Measurements from ENCODE around the gene TUFM.
"Not testable (repeated sequence)": the region's sequence is repeated elsewhere in the genome, so short reads cannot be mapped to it uniquely, and the experiment has no call there.

TUFM gene

DNA sequence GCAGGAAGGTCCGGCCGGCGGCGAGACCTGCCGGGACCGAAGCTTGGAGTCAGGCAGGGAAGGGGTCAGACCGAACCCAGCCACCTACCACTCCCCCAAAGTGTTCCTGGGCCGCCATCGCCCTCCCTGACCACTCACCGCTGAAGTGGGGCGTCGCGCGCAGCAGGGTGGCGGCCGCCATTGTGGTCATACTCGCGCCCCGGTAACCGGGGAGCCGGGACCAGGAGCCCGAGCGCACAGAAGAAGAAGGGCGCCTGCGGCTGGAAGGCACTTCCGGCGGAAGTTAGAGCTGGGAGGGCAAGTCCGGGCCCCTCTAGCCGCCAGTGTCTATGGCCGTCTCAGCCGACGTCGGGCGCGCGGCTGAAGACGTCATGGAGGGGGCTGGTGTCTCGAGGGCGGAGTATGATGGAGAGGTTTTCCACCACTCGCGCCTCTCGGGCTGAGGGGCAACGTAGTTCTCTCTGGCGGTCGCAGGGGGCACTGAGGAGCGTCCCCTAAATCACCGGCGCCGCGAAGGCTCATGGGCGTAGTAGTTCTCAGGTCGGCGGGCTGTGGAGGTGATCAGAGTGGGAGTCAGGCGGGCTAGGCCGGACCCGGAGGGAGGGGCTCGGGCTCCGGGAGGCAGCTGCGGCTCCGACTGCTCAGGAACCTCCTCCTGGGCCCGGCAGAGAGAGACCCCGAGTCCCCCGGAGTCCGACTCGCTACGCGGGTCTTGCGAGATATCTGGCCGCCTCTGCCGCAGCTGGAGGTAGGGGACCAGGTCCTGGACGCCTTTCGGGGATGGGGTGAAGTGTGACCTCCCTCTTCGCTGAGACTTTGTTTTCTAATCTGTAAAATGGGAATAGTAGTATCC, at the start of gene TUFM:
TUFM (minus strand) TSS at position 269 of the 853 bp plus-strand sequence; CDS start at position 190, 79 bp downstream.
- Histone ChIP-seq H3K4me1 (ENCODE audit: control insufficient read depth, insufficient read depth, low read length) (peaks cover 17% of the 10 kb centered on the region), H3K36me3 (ENCODE audit: control insufficient read depth, insufficient read depth, low read length) (peaks cover 26% of the 10 kb centered on the region), H3K27ac (ENCODE audit: low read depth, low read length) (peak within 1 kb of the TSS; percentile 84), H3K9ac (ENCODE audit: low read length) (peak within 1 kb of the TSS; percentile 94), H3K27me3 (ENCODE audit: control insufficient read depth, insufficient read depth, low read length) (no peaks in the 10 kb centered on the region), H3K4me3 (ENCODE audit: low read length) (peak within 1 kb of the TSS; percentile 88)

DNA sequence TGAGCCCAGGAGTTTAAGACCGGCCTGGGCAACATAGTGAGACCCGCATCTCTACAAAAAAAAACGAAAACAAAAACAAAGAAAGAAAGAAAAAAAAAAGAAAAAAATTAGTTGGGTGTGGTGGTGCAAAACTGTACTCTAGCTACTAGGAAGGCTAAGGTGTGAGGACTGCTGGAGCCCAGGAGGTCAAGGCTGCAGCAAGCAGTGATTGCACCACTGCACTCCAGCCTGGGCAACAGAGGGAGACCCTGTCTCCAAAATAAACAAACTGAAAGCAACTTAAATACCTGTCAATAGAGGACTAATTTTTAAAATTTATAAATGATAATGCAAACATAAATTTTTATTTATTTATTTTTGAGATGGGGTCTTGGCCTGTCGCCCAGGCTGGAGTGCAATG, 49.5 kb upstream of the TUFM start:
- Histone ChIP-seq H3K4me3 (ENCODE audit: low read length) (no peak overlapping the region), H3K27ac (ENCODE audit: low read depth, low read length) (no peak overlapping the region), H3K27me3 (ENCODE audit: control insufficient read depth, insufficient read depth, low read length) (no peaks in the 10 kb centered on the region), H3K9ac (ENCODE audit: low read length) (no peak overlapping the region), H3K4me1 (ENCODE audit: control insufficient read depth, insufficient read depth, low read length) (no peaks in the 10 kb centered on the region), H3K36me3 (ENCODE audit: control insufficient read depth, insufficient read depth, low read length) (no peaks in the 10 kb centered on the region)

DNA sequence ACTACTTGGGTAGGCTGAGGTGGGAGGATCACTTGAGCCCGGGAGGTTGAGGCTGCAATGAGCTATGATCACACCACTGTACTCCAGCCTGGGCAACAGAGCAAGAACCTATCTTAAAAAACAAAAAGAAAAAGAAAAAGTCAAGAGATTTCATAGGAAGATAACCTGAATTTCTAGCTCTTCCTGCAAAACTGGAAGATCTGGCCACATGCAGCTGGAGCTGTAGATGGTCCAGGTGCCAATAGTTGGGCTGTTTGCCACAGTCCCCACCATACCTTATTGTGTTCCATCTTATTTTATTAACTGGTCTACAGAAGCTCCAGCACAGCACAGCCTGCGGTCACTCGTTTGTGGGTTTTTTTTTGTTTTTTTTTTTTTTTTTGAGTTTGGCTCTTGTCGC, 47.1 kb upstream of the TUFM start:
- H3K9ac ChIP-seq (ENCODE audit: low read length) = no peak overlapping the region
- no peak overlapping the region for H3K27ac ChIP-seq (ENCODE audit: low read depth, low read length)
- no peak overlapping the region for H3K4me3 ChIP-seq (ENCODE audit: low read length)
- H3K27me3 ChIP-seq (ENCODE audit: control insufficient read depth, insufficient read depth, low read length) = no peaks in the 10 kb centered on the region
- no peaks in the 10 kb centered on the region for H3K36me3 ChIP-seq (ENCODE audit: control insufficient read depth, insufficient read depth, low read length)
- no peaks in the 10 kb centered on the region for H3K4me1 ChIP-seq (ENCODE audit: control insufficient read depth, insufficient read depth, low read length)

DNA sequence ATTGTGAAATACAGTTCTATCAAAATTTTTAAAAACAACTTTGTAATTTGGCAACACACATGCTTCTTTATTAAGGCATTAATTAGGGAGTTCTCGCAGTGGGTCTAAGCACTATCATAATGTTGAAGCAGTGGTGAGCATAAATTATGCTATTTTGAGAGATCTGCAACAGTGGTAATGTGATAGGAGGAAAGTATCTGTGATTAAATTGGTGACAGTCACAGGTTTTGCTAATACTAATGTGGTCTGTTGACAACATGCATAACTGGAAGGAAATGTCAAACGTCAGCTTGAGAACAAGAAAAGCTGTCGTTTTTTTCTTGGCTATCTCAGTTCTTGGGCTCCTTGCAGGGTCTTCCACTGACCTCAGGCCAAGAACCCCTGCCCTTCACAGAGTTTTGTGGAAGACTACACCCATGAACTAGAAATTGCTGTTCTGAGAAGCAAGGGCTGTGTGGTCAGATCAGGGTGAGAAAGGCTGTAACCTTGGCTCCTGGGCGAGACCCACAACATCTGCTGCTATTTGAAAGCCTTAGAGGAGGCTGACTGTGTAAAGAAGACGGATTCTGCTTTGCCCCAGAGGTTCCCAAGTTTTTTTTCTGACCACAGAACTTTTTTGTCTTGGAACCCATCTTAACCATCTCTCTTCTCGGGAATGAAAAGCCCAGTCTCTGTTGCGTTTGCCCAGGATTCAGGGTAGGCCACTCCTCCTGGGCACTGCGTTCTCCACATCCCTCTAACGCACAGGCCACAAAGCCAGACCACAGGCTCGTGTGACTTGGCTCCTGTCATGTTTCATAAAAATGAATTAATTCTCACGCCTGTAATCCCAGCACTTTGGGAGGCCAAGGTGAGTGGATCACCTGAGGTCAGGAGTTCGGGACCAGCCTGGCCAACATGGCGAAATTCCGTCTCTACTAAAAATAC, 46.1 kb upstream of the TUFM start:
- Histone ChIP-seq H3K36me3 (ENCODE audit: control insufficient read depth, insufficient read depth, low read length) (no peaks in the 10 kb centered on the region), H3K27ac (ENCODE audit: low read depth, low read length) (no peak overlapping the region), H3K9ac (ENCODE audit: low read length) (no peak overlapping the region), H3K27me3 (ENCODE audit: control insufficient read depth, insufficient read depth, low read length) (no peaks in the 10 kb centered on the region), H3K4me3 (ENCODE audit: low read length) (no peak overlapping the region), H3K4me1 (ENCODE audit: control insufficient read depth, insufficient read depth, low read length) (no peaks in the 10 kb centered on the region)

DNA sequence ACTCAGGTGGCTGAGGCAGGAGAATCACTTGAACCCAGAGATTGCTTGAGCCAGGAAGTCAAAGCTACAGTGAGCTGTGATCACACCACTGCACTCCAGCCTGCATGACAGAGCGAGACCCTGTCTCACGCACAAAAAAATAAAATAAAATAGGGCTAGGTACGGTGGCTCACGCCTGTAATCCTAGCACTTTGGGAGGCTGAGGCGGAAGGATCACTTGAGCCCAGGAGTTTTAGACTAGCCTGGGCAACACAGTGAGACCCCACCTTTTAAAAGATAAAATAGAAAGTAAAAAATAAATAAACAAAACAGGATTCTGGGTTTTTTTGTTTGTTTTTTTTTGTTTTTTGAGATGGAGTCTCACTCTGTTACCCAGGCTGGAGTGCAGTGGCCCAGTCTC, 44.2 kb upstream of the TUFM start:
- not testable (repeated sequence) for H3K9ac ChIP-seq (ENCODE audit: low read length); H3K4me1 ChIP-seq (ENCODE audit: control insufficient read depth, insufficient read depth, low read length); H3K4me3 ChIP-seq (ENCODE audit: low read length); H3K27me3 ChIP-seq (ENCODE audit: control insufficient read depth, insufficient read depth, low read length); H3K36me3 ChIP-seq (ENCODE audit: control insufficient read depth, insufficient read depth, low read length); H3K27ac ChIP-seq (ENCODE audit: low read depth, low read length)

DNA sequence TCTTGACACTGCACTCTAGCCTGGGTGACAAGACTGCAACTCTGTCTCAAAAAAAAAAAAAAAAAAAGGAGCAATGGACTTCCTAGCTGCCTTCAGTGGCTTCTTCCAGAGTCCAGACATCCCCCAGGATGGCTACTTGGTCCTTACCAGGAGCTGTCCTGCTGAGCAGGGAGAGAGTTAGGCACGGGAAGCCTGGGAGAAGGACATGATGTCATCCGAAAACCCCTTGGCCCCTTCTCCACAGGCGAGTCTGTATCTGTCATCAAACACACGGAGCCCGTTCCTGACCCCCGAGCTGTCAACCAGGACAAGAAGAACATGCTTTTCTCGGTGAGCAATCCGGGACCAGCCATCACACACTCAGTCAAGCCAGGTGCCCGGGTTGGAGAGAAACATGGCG, 40.8 kb upstream of the TUFM start:
- Histone ChIP-seq H3K4me1 (ENCODE audit: control insufficient read depth, insufficient read depth, low read length) (no peaks in the 10 kb centered on the region), H3K27me3 (ENCODE audit: control insufficient read depth, insufficient read depth, low read length) (peaks cover 3% of the 10 kb centered on the region), H3K4me3 (ENCODE audit: low read length) (no peak overlapping the region), H3K36me3 (ENCODE audit: control insufficient read depth, insufficient read depth, low read length) (no peaks in the 10 kb centered on the region), H3K27ac (ENCODE audit: low read depth, low read length) (no peak overlapping the region), H3K9ac (ENCODE audit: low read length) (no peak overlapping the region)

DNA sequence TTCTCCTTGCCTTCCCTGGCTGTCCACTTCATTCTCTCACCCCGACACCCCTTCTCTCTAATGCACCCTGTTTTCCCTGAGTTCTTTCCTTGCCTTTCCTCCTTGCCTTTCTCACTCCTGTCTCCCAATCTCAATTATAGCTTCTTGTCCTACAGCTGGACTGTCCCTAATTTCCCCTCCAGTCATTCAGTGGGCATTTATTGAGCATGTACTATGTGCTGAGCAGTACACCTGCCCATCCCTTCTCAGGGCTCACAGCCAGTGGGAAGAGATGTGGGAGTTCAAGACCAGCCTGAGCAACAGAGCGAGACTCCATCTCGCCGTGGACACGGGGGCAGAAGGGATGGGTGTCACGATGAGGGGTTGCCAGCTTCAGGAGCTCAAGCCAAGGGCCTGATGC, 37.9 kb upstream of the TUFM start:
- H3K27ac ChIP-seq (ENCODE audit: low read depth, low read length) = no peak overlapping the region
- H3K4me3 ChIP-seq (ENCODE audit: low read length) = no peak overlapping the region
- no peaks in the 10 kb centered on the region for H3K36me3 ChIP-seq (ENCODE audit: control insufficient read depth, insufficient read depth, low read length)

DNA sequence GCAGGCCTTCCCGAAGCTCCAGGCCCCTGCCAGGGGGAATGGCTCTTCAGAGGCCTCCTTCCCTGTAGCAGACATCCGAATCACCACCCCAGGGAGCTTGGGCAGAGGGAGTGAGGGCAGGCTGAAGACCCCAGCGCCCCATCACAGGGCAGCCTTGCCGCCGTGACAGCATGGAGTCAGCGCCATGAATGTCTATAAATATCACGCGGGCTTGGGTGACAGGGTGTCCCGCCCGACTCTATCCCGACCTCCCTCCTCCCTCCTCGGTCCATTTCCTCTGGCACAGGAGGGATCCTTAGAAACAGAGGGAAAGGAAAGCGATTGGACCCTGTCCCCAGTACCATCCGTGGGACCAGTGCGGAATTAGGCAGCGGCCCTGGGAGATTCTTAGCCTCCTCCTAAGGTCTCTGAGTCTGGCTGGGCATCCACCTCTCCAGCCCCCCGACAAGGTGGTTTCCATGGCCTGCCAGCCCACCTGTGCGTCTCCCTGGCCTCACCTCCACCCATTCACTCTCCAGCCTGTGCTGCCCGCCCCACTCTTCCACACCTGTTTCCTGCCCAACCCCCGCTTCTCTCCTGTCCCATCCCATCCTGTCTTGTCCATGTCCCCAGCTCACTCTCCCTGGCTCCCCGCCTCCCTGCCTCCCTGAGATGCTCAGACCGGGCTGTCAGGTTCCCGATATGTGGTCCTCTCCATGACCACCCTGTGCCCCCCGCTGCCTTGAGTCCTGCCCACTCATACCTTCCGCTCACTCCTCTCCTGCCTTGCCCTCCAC, 37.3 kb upstream of the TUFM start:
- Histone ChIP-seq H3K27ac (ENCODE audit: low read depth, low read length) (no peak overlapping the region), H3K9ac (ENCODE audit: low read length) (no peak overlapping the region), H3K4me1 (ENCODE audit: control insufficient read depth, insufficient read depth, low read length) (peaks cover 4% of the 10 kb centered on the region), H3K27me3 (ENCODE audit: control insufficient read depth, insufficient read depth, low read length) (peaks cover 3% of the 10 kb centered on the region), H3K4me3 (ENCODE audit: low read length) (no peak overlapping the region), H3K36me3 (ENCODE audit: control insufficient read depth, insufficient read depth, low read length) (no peaks in the 10 kb centered on the region)

More for the DNA sequence above, 37.9 kb upstream of the TUFM start:
- H3K4me1 ChIP-seq (ENCODE audit: control insufficient read depth, insufficient read depth, low read length) = peaks cover 4% of the 10 kb centered on the region
- peaks cover 3% of the 10 kb centered on the region for H3K27me3 ChIP-seq (ENCODE audit: control insufficient read depth, insufficient read depth, low read length)
- H3K9ac ChIP-seq (ENCODE audit: low read length) = no peak overlapping the region

DNA sequence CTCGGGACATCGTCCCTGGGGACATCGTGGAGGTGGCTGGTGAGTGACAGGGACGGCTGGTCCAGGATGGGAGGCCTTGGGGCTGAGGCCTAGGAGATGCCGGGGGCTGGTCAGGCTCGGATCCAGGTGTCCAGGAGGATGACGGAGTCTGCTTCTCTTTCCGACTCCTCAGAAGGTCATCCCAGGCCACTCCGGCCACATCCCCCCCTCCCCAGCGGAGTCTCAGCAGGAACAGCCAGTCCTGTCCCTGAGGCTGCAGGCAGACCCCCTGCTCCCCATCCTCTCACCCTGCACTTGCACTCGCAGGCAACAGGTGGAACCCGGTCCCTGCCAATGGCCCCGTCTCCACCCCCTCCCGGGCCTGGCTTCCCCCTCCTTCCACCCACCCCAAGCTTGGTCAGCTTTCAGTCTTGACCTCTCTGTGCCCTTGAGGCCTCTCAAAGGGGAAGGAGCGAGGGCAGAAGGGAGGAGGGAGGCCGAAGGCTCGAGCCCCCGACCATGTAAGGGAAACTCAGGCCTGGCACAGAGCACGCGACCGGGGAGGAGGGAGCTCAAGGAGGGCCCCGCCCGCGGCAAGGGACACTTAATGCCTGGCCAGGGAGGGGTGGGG, 36.5 kb upstream of the TUFM start:
- Histone ChIP-seq H3K4me1 (ENCODE audit: control insufficient read depth, insufficient read depth, low read length) (peaks cover 4% of the 10 kb centered on the region), H3K4me3 (ENCODE audit: low read length) (no peak overlapping the region), H3K36me3 (ENCODE audit: control insufficient read depth, insufficient read depth, low read length) (no peaks in the 10 kb centered on the region), H3K9ac (ENCODE audit: low read length) (no peak overlapping the region), H3K27ac (ENCODE audit: low read depth, low read length) (no peak overlapping the region), H3K27me3 (ENCODE audit: control insufficient read depth, insufficient read depth, low read length) (peaks cover 3% of the 10 kb centered on the region)

DNA sequence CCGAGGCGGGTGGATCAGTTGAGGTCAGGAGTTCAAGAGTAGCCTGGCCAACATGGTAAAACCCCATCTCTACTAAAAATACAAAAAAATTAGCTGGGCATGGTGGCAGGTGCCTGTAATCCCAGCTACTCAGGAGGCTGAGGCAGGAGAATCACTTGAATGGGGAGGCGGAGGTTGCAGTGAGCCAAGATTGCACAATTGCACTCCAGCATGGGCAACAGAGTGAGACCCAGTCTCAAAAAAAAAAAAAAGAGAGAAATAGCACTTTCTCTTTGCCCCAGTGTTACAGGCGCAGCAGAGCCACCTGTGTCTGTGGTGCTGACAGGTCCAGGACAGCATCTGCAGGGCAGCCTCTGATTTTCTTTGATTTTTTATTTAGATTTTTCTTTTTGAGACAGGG, 35.4 kb upstream of the TUFM start:
- not testable (repeated sequence) for H3K27ac ChIP-seq (ENCODE audit: low read depth, low read length); H3K36me3 ChIP-seq (ENCODE audit: control insufficient read depth, insufficient read depth, low read length); H3K4me1 ChIP-seq (ENCODE audit: control insufficient read depth, insufficient read depth, low read length); H3K4me3 ChIP-seq (ENCODE audit: low read length); H3K27me3 ChIP-seq (ENCODE audit: control insufficient read depth, insufficient read depth, low read length); H3K9ac ChIP-seq (ENCODE audit: low read length)

DNA sequence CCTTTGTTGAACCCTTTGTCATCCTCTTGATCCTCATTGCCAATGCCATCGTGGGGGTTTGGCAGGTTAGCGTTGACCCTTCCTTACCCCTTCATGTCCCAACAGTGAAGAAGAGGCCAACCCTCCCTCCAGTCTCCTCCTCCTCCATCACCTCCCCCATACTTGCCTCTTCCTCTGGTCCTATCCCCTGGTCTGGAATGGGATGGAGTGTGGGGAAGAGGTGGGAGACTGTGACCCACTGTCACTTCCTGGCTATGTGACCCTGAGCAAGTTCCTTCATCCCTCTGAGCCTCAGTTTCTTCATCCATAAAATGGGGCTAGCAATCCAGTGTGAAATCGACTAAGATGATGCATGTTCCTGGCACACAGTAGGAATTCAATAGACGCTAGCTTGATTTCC, 34.8 kb upstream of the TUFM start:
- Histone ChIP-seq H3K9ac (ENCODE audit: low read length) (no peak overlapping the region), H3K4me3 (ENCODE audit: low read length) (no peak overlapping the region), H3K27me3 (ENCODE audit: control insufficient read depth, insufficient read depth, low read length) (peaks cover 3% of the 10 kb centered on the region), H3K4me1 (ENCODE audit: control insufficient read depth, insufficient read depth, low read length) (peaks cover 4% of the 10 kb centered on the region), H3K27ac (ENCODE audit: low read depth, low read length) (no peak overlapping the region), H3K36me3 (ENCODE audit: control insufficient read depth, insufficient read depth, low read length) (no peaks in the 10 kb centered on the region)

DNA sequence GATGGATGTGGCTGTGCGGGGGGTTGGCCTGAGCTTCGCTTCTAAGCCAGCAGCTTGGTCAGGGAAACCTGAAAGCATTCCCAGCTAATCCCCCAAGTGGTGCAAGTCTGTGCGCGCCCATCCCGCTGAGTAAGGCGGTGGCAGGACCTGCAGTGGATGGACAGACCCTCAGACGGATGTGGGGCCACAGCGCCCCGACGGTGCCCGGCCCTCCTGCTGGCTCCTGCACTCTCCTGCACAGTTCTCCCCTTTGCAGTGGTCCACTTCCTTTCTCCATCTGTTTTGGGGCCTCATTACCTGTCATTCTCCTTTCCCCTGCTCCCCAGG, 34.4 kb upstream of the TUFM start:
- no peaks in the 10 kb centered on the region for H3K36me3 ChIP-seq (ENCODE audit: control insufficient read depth, insufficient read depth, low read length)
- H3K4me3 ChIP-seq (ENCODE audit: low read length) = no peak overlapping the region
- H3K4me1 ChIP-seq (ENCODE audit: control insufficient read depth, insufficient read depth, low read length) = peaks cover 4% of the 10 kb centered on the region
- no peak overlapping the region for H3K27ac ChIP-seq (ENCODE audit: low read depth, low read length)
- peaks cover 3% of the 10 kb centered on the region for H3K27me3 ChIP-seq (ENCODE audit: control insufficient read depth, insufficient read depth, low read length)
- no peak overlapping the region for H3K9ac ChIP-seq (ENCODE audit: low read length)
